ENCODE results near the gene FZD2.
"Not testable (repeated sequence)": the region's sequence is repeated elsewhere in the genome, so short reads cannot be mapped to it uniquely, and the experiment has no call there.

FZD2 gene

GRCh38 chr17:44546671-44547606, 10.3 kb upstream of the FZD2 start:
- DNase-seq = no peak

GRCh38 chr17:44547625-44548267, 9.5 kb upstream of the FZD2 start:
- DNase-seq = no peak

GRCh38 chr17:44548376-44549230, 8.7 kb upstream of the FZD2 start:
- DNase-seq = no peak

- DNase-seq = no peak
Observed at GRCh38 chr17:44549686-44550085, 7.6 kb upstream of the FZD2 start.

- DNase-seq = no peak
Observed at GRCh38 chr17:44552361-44552760, 4.9 kb upstream of the FZD2 start.

- peak in 1 of 2 experiments; percentile 22 for DNase-seq
Observed at GRCh38 chr17:44555099-44555498, 2.2 kb upstream of the FZD2 start.

- peak; percentile 44 to 62 for DNase-seq
Observed at GRCh38 chr17:44556166-44556831, 985 bp upstream of the FZD2 start.

GRCh38 chr17:44557651-44558285, 484 bp downstream of the FZD2 start:
- no peak for DNase-seq

GRCh38 chr17:44558334-44558709, 1.0 kb downstream of the FZD2 start:
- no peak for DNase-seq

GRCh38 chr17:44558710-44559633, 1.7 kb downstream of the FZD2 start:
- DNase-seq = no peak

GRCh38 chr17:44559634-44560554, 2.6 kb downstream of the FZD2 start:
- DNase-seq = no peak

GRCh38 chr17:44561237-44561623, 3.9 kb downstream of the FZD2 start:
- no peak for DNase-seq

GRCh38 chr17:44564429-44564828, 7.1 kb downstream of the FZD2 start:
- no peak for DNase-seq

- no peak for DNase-seq
Observed at GRCh38 chr17:44565866-44566443, 8.7 kb downstream of the FZD2 start.

GRCh38 chr17:44568311-44568944, 11.1 kb downstream of the FZD2 start:
- not testable (repeated sequence) for DNase-seq

GRCh38 chr17:44568945-44569858, 11.9 kb downstream of the FZD2 start:
- DNase-seq = peak in 1 of 2 experiments; percentile 47

GRCh38 chr17:44572801-44573200, 15.5 kb downstream of the FZD2 start:
- no peak for DNase-seq

GRCh38 chr17:44575403-44575802, 18.1 kb downstream of the FZD2 start:
- DNase-seq = no peak
